H1 (cell line): ENCODE results near the gene GREB1. TPM values are rescaled to one million over a fixed set of nuclear protein-coding genes. Genes with fewer than 3 reads are reported as not detected.

ENCODE experiments used
- CTCF ChIA-PET: fragments of 300-600 bp; sonication (Branson Sonifier 250); formaldehyde crosslinking; loops from one replicate; lab custom pipeline; 2021; ENCODE audit not compliant: partially characterized antibody; lab: Charles Lee
- POLR2A ChIA-PET: fragments of 300-600 bp; sonication (Branson Sonifier 250); formaldehyde crosslinking; loops from one replicate; lab custom pipeline; 2021; ENCODE audit warnings: inconsistent platforms; ENCODE audit not compliant: partially characterized antibody; lab: Charles Lee
- DNase-seq, 2 experiments: peaks; one replicate each; pipeline versions ENCODE4 v3.0.0 to v3.0.0-alpha.2; 2010 to 2022; ENCODE audit warnings: low spot score in 2 of 2, low read depth in 1 of 2, mixed read lengths in 1 of 2
- FAIRE-seq: peaks from 2 replicates; lab custom pipeline; 2011; peaks lifted over from hg19 to GRCh38; lab: Jason Lieb, UNC
- H2AFZ ChIP-seq: 2 replicates; pipeline ENCODE4 v1.8.1; 2012; ENCODE audit warnings: low read length, inconsistent platforms
- H2AK5ac ChIP-seq: 2 replicates; pipeline ENCODE4 v1.6.1; 2013; ENCODE audit warnings: low read depth, low read length
- H2BK120ac ChIP-seq: replicated peaks from 2 replicates; pipeline ENCODE3; 2013; ENCODE audit warnings: low read depth, low read length, inconsistent platforms
- H2BK12ac ChIP-seq: 2 replicates; pipeline ENCODE4 v1.6.1; 2013; ENCODE audit warnings: low read depth, low read length
- H2BK15ac ChIP-seq: 2 replicates; pipeline ENCODE4 v1.6.1; 2013; ENCODE audit warnings: low read length
- H2BK20ac ChIP-seq: 2 replicates; pipeline ENCODE4 v1.6.1; 2013; ENCODE audit warnings: low read length
- H2BK5ac ChIP-seq: 2 replicates; pipeline ENCODE4 v1.6.1; 2013; ENCODE audit warnings: low read depth, low read length
- H3K14ac ChIP-seq: 2 replicates; pipeline ENCODE4 v1.6.1; 2013; ENCODE audit warnings: inconsistent platforms; ENCODE audit not compliant: insufficient read length
- H3K18ac ChIP-seq: 2 replicates; pipeline ENCODE4 v1.6.1; 2013; ENCODE audit warnings: low read length; ENCODE audit errors: extremely low read depth
- H3K23ac ChIP-seq: 2 replicates; pipeline ENCODE4 v1.6.1; 2013; ENCODE audit warnings: inconsistent platforms; ENCODE audit not compliant: insufficient read length
- H3K23me2 ChIP-seq: 2 replicates; pipeline ENCODE4 v1.6.1; 2013; ENCODE audit warnings: low read depth, low read length
- H3K27ac ChIP-seq: 2 replicates; pipeline ENCODE4 v1.6.1; 2011; ENCODE audit warnings: low read depth, low read length, inconsistent platforms
- H3K27me3 ChIP-seq, 4 experiments: replicated peaks in 1 of 4; 1 replicate in 1 of 4; 2 replicates in 3 of 4; pipeline versions ENCODE4 v1.6.1 to v1.8.1; 2011 to 2013; ENCODE audit warnings: low read length in 3 of 4, mild to moderate bottlenecking in 3 of 4, inconsistent platforms in 2 of 4, mixed read lengths in 2 of 4, moderate library complexity in 1 of 4; ENCODE audit not compliant: control insufficient read depth in 3 of 4, insufficient read depth in 3 of 4; ENCODE audit errors: extremely low read depth in 1 of 4
- H3K36me3 ChIP-seq, 4 experiments: 2 replicates each; pipeline versions ENCODE4 v1.6.1 to v1.8.1; 2011 to 2013; ENCODE audit warnings: mild to moderate bottlenecking in 4 of 4, low read length in 3 of 4, moderate library complexity in 2 of 4, control low read depth in 1 of 4, inconsistent platforms in 1 of 4; ENCODE audit not compliant: insufficient read depth in 4 of 4, control insufficient read depth in 2 of 4
- H3K4ac ChIP-seq: replicated peaks from 2 replicates; pipeline ENCODE3; 2013; ENCODE audit warnings: low read length, low read depth, mixed read lengths, inconsistent platforms; ENCODE audit not compliant: insufficient read length
- H3K4me1 ChIP-seq, 4 experiments: replicated peaks in 1 of 4; 1 replicate in 1 of 4; 2 replicates in 3 of 4; pipeline versions ENCODE4 v1.6.1 to v1.8.1; 2011 to 2013; ENCODE audit warnings: low read length in 3 of 4, inconsistent platforms in 2 of 4, mixed read lengths in 1 of 4; ENCODE audit not compliant: insufficient read depth in 4 of 4, control insufficient read depth in 3 of 4
- H3K4me2 ChIP-seq, 2 experiments: 2 replicates each; pipeline versions ENCODE4 v1.6.1 to v1.8.1; 2011 to 2013; ENCODE audit warnings: low read depth in 2 of 2, low read length in 2 of 2, control low read depth in 1 of 2, inconsistent platforms in 1 of 2, mild to moderate bottlenecking in 1 of 2; ENCODE audit not compliant: insufficient read depth in 1 of 2
- H3K4me3 ChIP-seq, 4 experiments: fragments of 200-600, 300-600 bp in 1 of 4; sonication (generic), shearing (Covaris generic), sonication (Bioruptor Twin) in 1 of 4; 2 replicates each; pipeline versions ENCODE4 v1.5.1 to v1.8.1; 2011 to 2016; ENCODE audit warnings: low read length in 4 of 4, low read depth in 3 of 4, control low read depth in 2 of 4, inconsistent platforms in 2 of 4, mild to moderate bottlenecking in 2 of 4, mixed read lengths in 1 of 4, moderate library complexity in 1 of 4; ENCODE audit not compliant: insufficient read depth in 2 of 4; ENCODE audit errors: extremely low read depth in 1 of 4
- H3K56ac ChIP-seq: replicated peaks from 2 replicates; pipeline ENCODE3; 2013; ENCODE audit warnings: low read depth, mild to moderate bottlenecking, mixed read lengths, low read length, inconsistent platforms; ENCODE audit not compliant: insufficient read length
- H3K79me1 ChIP-seq: 2 replicates; pipeline ENCODE4 v1.6.1; 2013; ENCODE audit warnings: low read depth, low read length, control low read depth
- H3K79me2 ChIP-seq, 2 experiments: 2 replicates each; pipeline versions ENCODE4 v1.6.1 to v1.8.1; 2012 to 2013; ENCODE audit warnings: low read length in 2 of 2, mild to moderate bottlenecking in 2 of 2, inconsistent platforms in 1 of 2; ENCODE audit not compliant: insufficient read depth in 2 of 2, control insufficient read depth in 1 of 2
- H3K9ac ChIP-seq, 4 experiments: replicated peaks in 1 of 4; 1 replicate in 1 of 4; 2 replicates in 3 of 4; pipeline versions ENCODE4 v1.6.1 to v1.8.1; 2011 to 2013; ENCODE audit warnings: low read depth in 3 of 4, low read length in 3 of 4, control low read depth in 2 of 4, mild to moderate bottlenecking in 2 of 4, moderate library complexity in 2 of 4, inconsistent platforms in 1 of 4; ENCODE audit errors: extremely low read depth in 1 of 4
- H3K9me3 ChIP-seq, 2 experiments: 2 replicates each; pipeline versions ENCODE4 v1.6.1 to v1.8.1; 2012 to 2013; ENCODE audit warnings: mild to moderate bottlenecking in 2 of 2, moderate library complexity in 2 of 2, control low read depth in 1 of 2, inconsistent platforms in 1 of 2, low read depth in 1 of 2, low read length in 1 of 2, mixed read lengths in 1 of 2; ENCODE audit not compliant: insufficient read depth in 2 of 2
- H4K20me1 ChIP-seq, 2 experiments: replicated peaks in 1 of 2; 2 replicates each; pipeline versions ENCODE3 to v1.8.1; 2011 to 2013; ENCODE audit warnings: inconsistent platforms in 2 of 2, low read length in 2 of 2, mild to moderate bottlenecking in 1 of 2; ENCODE audit not compliant: insufficient read depth in 2 of 2, control insufficient read depth in 1 of 2
- H4K5ac ChIP-seq: 2 replicates; pipeline ENCODE4 v1.6.1; 2013; ENCODE audit warnings: low read length, low read depth, mixed read lengths, inconsistent platforms; ENCODE audit not compliant: insufficient read length
- H4K8ac ChIP-seq: 2 replicates; pipeline ENCODE4 v1.8.0; 2013; ENCODE audit warnings: mild to moderate bottlenecking, moderate library complexity, low read length, inconsistent platforms; ENCODE audit not compliant: insufficient read depth; ENCODE audit errors: extremely low read depth
- H4K91ac ChIP-seq: replicated peaks from 2 replicates; pipeline ENCODE3; 2013; ENCODE audit warnings: low read length, mixed read lengths, inconsistent platforms; ENCODE audit not compliant: insufficient read length
- ATF2 ChIP-seq: IDR thresholded peaks from 2 replicates; pipeline ENCODE4 v1.6.1; 2012; ENCODE audit warnings: low read length, inconsistent platforms
- BRCA1 ChIP-seq: IDR thresholded peaks from 2 replicates; pipeline ENCODE4 v1.6.1; 2012; ENCODE audit warnings: low read depth, low read length, improper control_type of control experiment
- CHD2 ChIP-seq: IDR thresholded peaks from 2 replicates; pipeline ENCODE4 v1.6.1; 2012; ENCODE audit warnings: low read length, improper control_type of control experiment
- CREB1 ChIP-seq: IDR thresholded peaks from 2 replicates; pipeline ENCODE4 v1.6.1; 2012; ENCODE audit warnings: inconsistent platforms
- RAD21 ChIP-seq, 2 experiments: IDR thresholded peaks in 1 of 2; conservative IDR thresholded peaks in 1 of 2; 2 replicates each; pipeline ENCODE4 v1.6.1; 2011; ENCODE audit warnings: low read depth in 2 of 2, low read length in 2 of 2, improper control_type of control experiment in 1 of 2, inconsistent platforms in 1 of 2, mild to moderate bottlenecking in 1 of 2, moderate library complexity in 1 of 2
- RFX5 ChIP-seq: IDR thresholded peaks from 2 replicates; pipeline ENCODE4 v1.6.1; 2011; ENCODE audit warnings: low read depth, low read length, improper control_type of control experiment, borderline replicate concordance
- RXRA ChIP-seq: IDR thresholded peaks from 2 replicates; pipeline ENCODE4 v1.6.1; 2011; ENCODE audit warnings: low read depth, mild to moderate bottlenecking, low read length, moderate library complexity; ENCODE audit not compliant: insufficient read depth
- SIRT6 ChIP-seq: IDR thresholded peaks from one replicate; pipeline ENCODE4 v1.7.1; 2012; ENCODE audit warnings: low read length, inconsistent platforms
- TBP ChIP-seq: IDR thresholded peaks from 2 replicates; pipeline ENCODE4 v1.6.1; 2011; ENCODE audit warnings: low read depth, low read length, improper control_type of control experiment
- WGBS, 2 experiments: shearing (Covaris generic) in 1 of 2; methylation state at CpG; one replicate each; pipeline versions ENCODE4 v1.1.6 to v1.1.7; 2013 to 2015; ENCODE audit warnings: low lambda C conversion rate in 2 of 2, mixed read lengths in 2 of 2, inconsistent platforms in 1 of 2, low coverage in 1 of 2, missing lambda C conversion rate in 1 of 2; ENCODE audit not compliant: insufficient replicate concordance in 2 of 2, insufficient coverage in 1 of 2, insufficient read length in 1 of 2; ENCODE audit errors: extremely low coverage in 1 of 2, missing lambda C conversion rate in 1 of 2; 5-methylcytosine and 5-hydroxymethylcytosine counted together
- polyA plus RNA-seq, 7 experiments: library from polyadenylated mRNA; depleted of rRNA in 3 of 7; stranded (reverse) in 5 of 7; unstranded in 2 of 7; fragments of >200 nt in 5 of 7; fragments of 200-250 nt in 2 of 7; gene quantifications; 1 replicate in 5 of 7; 2 replicates in 1 of 7; 4 replicates in 1 of 7; pipeline versions ENCODE4 v1.2.1 to v1.2.3, GENCODE V29; 2011 to 2013; ENCODE audit warnings: missing spikeins in 2 of 7, mixed read lengths in 2 of 7
- total RNA-seq: library from RNA; stranded (reverse); fragmentation: NEBNext Ultra II Directional; extraction: Animal tissue kit (Norgen Biotek cat#: 25700); gene quantifications from 2 replicates; pipeline ENCODE4 v1.2.1, GENCODE V29; 2021
- TF ChIP-seq, protein P1 (sequence below): IDR thresholded peaks from 2 replicates; pipeline ENCODE4 v1.6.1; 2012; ENCODE audit warnings: inconsistent platforms

The GREB1 gene
- total and polyA plus RNA-seq, 2 of the 8 experiments (the other 6 are each of a cell fraction or from before 2014, with no cell fraction given) = 7.9 to 43.4 TPM

GRCh38 chr2:11577101-11577883 lies 43.4 kb downstream of the GREB1 start:
- Histone ChIP-seq H2AFZ (no peak overlapping the region), H3K4me3 (no peak overlapping the region), H4K20me1 (peaks cover 0 to 4% of the 10 kb centered on the region in 2 experiments), H2BK15ac (no peak overlapping the region), H3K27ac (no peak overlapping the region), H3K27me3 (no peaks in the 10 kb centered on the region), H2BK5ac (no peak overlapping the region), H3K18ac (no peak overlapping the region), H3K4me2 (no peak overlapping the region), H4K5ac (no peak overlapping the region), H3K4me1 (peaks cover 3 to 16% (median 12%) of the 10 kb centered on the region in 4 experiments), H3K4ac (no peak overlapping the region), H3K9me3 (no peaks in the 10 kb centered on the region), H3K23ac (no peak overlapping the region), H4K91ac (no peak overlapping the region), H4K8ac (no peak overlapping the region), H2AK5ac (no peak overlapping the region), H3K79me2 (no peaks in the 10 kb centered on the region), H2BK120ac (no peak overlapping the region), H3K9ac (no peak overlapping the region), H2BK12ac (no peak overlapping the region), H3K23me2 (no peaks in the 10 kb centered on the region), H2BK20ac (no peak overlapping the region), H3K79me1 (no peaks in the 10 kb centered on the region), H3K36me3 (peaks cover 0 to 3% (median 0%) of the 10 kb centered on the region in 4 experiments; a peak in 2 of 8 replicates), H3K14ac (no peak overlapping the region), H3K56ac (no peak overlapping the region)
- 90% methylated on average over 14 of the region's 14 CpGs; no CpG with 5 or more reads in 1 of the 2 experiments for WGBS, 2 experiments
- ChIA-PET POLR2A (no interaction called here), CTCF (interaction anchor here (0.8 to 21.3 kb wide), 6 partner anchors 5 to 202 kb away, joined by 3 to 558 read pairs (median 275); partner anchors contain the start of gene GREB1)
- DNase-seq (no peak), FAIRE-seq (no peak)
- TF ChIP-seq SIRT6 (no peak), CREB1 (no peak), RAD21 (IDR thresholded peaks at IDR 0.05 in 1 of 2, conservative IDR thresholded peaks at IDR 0.05 in 1 of 2; ENCODE audit: low read depth in 2 of 2, low read length in 2 of 2) (no peak), TBP (no peak), BRCA1 (no peak), RXRA (no peak), CHD2 (no peak), ATF2 (no peak), RFX5 (no peak)
- TF ChIP-seq, protein P1, sequence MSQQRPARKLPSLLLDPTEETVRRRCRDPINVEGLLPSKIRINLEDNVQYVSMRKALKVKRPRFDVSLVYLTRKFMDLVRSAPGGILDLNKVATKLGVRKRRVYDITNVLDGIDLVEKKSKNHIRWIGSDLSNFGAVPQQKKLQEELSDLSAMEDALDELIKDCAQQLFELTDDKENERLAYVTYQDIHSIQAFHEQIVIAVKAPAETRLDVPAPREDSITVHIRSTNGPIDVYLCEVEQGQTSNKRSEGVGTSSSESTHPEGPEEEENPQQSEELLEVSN = no peak
